Neural cell (in vitro differentiated cells): Measurements from ENCODE around the gene SLC6A20.

Experiments used
- EP300 ChIP-seq: fragments of 450-650 bp; conservative IDR thresholded peaks from 2 replicates; pipeline ENCODE4 v1.6.1; 2014; ENCODE audit warnings: antibody characterized with exemption, mild to moderate bottlenecking, moderate library complexity; ENCODE audit not compliant: poor library complexity, severe bottlenecking
- EZH2 ChIP-seq: fragments of 200-600, 300-800 bp; shearing (Covaris generic), sonication (generic); IDR thresholded peaks from 2 replicates; pipeline ENCODE4 v1.6.1; 2014; ENCODE audit warnings: antibody characterized with exemption, low read length, borderline replicate concordance, mild to moderate bottlenecking; ENCODE audit not compliant: insufficient read depth, poor library complexity, severe bottlenecking
- RAD21 ChIP-seq: fragments of 450-650 bp; conservative IDR thresholded peaks from 2 replicates; pipeline ENCODE4 v1.6.1; 2014; ENCODE audit warnings: antibody characterized with exemption, mild to moderate bottlenecking, moderate library complexity
- TAF1 ChIP-seq: IDR thresholded peaks from 2 replicates; pipeline ENCODE4 v1.6.1; 2012; ENCODE audit warnings: low read depth
- TF ChIP-seq, protein P1 (sequence below): fragments of 450-650 bp; IDR thresholded peaks from 2 replicates; pipeline ENCODE4 v1.5.1; 2014; ENCODE audit warnings: antibody characterized with exemption, mild to moderate bottlenecking, moderate library complexity; ENCODE audit not compliant: poor library complexity, severe bottlenecking
- TF ChIP-seq, protein P2 (sequence below): IDR thresholded peaks from 2 replicates; pipeline ENCODE4 v1.6.1; 2012; ENCODE audit warnings: borderline replicate concordance

GRCh38 chr3:45794660-45795059 is 1.7 kb downstream of the SLC6A20 start:
- TF ChIP-seq, protein P1, sequence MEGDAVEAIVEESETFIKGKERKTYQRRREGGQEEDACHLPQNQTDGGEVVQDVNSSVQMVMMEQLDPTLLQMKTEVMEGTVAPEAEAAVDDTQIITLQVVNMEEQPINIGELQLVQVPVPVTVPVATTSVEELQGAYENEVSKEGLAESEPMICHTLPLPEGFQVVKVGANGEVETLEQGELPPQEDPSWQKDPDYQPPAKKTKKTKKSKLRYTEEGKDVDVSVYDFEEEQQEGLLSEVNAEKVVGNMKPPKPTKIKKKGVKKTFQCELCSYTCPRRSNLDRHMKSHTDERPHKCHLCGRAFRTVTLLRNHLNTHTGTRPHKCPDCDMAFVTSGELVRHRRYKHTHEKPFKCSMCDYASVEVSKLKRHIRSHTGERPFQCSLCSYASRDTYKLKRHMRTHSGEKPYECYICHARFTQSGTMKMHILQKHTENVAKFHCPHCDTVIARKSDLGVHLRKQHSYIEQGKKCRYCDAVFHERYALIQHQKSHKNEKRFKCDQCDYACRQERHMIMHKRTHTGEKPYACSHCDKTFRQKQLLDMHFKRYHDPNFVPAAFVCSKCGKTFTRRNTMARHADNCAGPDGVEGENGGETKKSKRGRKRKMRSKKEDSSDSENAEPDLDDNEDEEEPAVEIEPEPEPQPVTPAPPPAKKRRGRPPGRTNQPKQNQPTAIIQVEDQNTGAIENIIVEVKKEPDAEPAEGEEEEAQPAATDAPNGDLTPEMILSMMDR = no peak
- TF ChIP-seq EZH2 = no peak
- no peak for TF ChIP-seq TAF1
- no peak for TF ChIP-seq EP300
- TF ChIP-seq, protein P2, sequence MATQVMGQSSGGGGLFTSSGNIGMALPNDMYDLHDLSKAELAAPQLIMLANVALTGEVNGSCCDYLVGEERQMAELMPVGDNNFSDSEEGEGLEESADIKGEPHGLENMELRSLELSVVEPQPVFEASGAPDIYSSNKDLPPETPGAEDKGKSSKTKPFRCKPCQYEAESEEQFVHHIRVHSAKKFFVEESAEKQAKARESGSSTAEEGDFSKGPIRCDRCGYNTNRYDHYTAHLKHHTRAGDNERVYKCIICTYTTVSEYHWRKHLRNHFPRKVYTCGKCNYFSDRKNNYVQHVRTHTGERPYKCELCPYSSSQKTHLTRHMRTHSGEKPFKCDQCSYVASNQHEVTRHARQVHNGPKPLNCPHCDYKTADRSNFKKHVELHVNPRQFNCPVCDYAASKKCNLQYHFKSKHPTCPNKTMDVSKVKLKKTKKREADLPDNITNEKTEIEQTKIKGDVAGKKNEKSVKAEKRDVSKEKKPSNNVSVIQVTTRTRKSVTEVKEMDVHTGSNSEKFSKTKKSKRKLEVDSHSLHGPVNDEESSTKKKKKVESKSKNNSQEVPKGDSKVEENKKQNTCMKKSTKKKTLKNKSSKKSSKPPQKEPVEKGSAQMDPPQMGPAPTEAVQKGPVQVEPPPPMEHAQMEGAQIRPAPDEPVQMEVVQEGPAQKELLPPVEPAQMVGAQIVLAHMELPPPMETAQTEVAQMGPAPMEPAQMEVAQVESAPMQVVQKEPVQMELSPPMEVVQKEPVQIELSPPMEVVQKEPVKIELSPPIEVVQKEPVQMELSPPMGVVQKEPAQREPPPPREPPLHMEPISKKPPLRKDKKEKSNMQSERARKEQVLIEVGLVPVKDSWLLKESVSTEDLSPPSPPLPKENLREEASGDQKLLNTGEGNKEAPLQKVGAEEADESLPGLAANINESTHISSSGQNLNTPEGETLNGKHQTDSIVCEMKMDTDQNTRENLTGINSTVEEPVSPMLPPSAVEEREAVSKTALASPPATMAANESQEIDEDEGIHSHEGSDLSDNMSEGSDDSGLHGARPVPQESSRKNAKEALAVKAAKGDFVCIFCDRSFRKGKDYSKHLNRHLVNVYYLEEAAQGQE = no peak
- no peak for TF ChIP-seq RAD21
